HL-60/S4 (cell line): ENCODE measurements around the gene TMIGD2.
"Not testable (repeated sequence)": the region's sequence is repeated elsewhere in the genome, so short reads cannot be mapped to it uniquely, and the experiment has no call there.

ENCODE experiments used
- in situ Hi-C: fragments of 300-500 bp; cut with MboI; formaldehyde crosslinking; loops from 2 replicates; pipeline ENCODE4 v1.14.3; 2022; ENCODE audit warnings: low sequenced_read_pairs

The TMIGD2 gene

GRCh38 chr19:4298810-4299550 is 3.2 kb downstream of the TMIGD2 start:
- in situ Hi-C loops, result no loop called here

- in situ Hi-C loops, result no loop called here
Observed at GRCh38 chr19:4297901-4298809, 4.0 kb downstream of the TMIGD2 start.

- in situ Hi-C loops, result no loop called here
Observed at GRCh38 chr19:4295972-4296771, 6.0 kb downstream of the TMIGD2 start.

- in situ Hi-C loops, result no loop called here
Observed at GRCh38 chr19:4294389-4294788, 7.8 kb downstream of the TMIGD2 start.

GRCh38 chr19:4292515-4292914 is 9.7 kb downstream of the TMIGD2 start:
- in situ Hi-C loops, result no loop called here

GRCh38 chr19:4291184-4291732 is 10.9 kb downstream of the TMIGD2 start:
- in situ Hi-C loops, result no loop called here

GRCh38 chr19:4288091-4288777 is 14.0 kb downstream of the TMIGD2 start:
- in situ Hi-C loops, result no loop called here

GRCh38 chr19:4286141-4286540 is 16.0 kb downstream of the TMIGD2 start:
- in situ Hi-C loops, result not testable (repeated sequence)

- in situ Hi-C loops, result no loop called here
Observed at GRCh38 chr19:4284974-4285373, 17.2 kb downstream of the TMIGD2 start.

- in situ Hi-C loops, result no loop called here
Observed at GRCh38 chr19:4284176-4284958, 17.8 kb downstream of the TMIGD2 start.

- in situ Hi-C loops, result no loop called here
Observed at GRCh38 chr19:4279530-4280422, 22.4 kb downstream of the TMIGD2 start.

- in situ Hi-C loops, result no loop called here
Observed at GRCh38 chr19:4279267-4279529, 23.0 kb downstream of the TMIGD2 start.

GRCh38 chr19:4278419-4279266 is 23.5 kb downstream of the TMIGD2 start, which contains the start of gene SHD:
Gene SHD, plus strand, starts transcription at chr19:4279266. Its CDS starts 798 bp downstream, at chr19:4280064.
- in situ Hi-C loops, result no loop called here

- in situ Hi-C loops, result no loop called here
Observed at GRCh38 chr19:4278010-4278409, 24.2 kb downstream of the TMIGD2 start.

- in situ Hi-C loops, result no loop called here
Observed at GRCh38 chr19:4277191-4277696, 24.9 kb downstream of the TMIGD2 start.

GRCh38 chr19:4274321-4274686 is 27.9 kb downstream of the TMIGD2 start:
- in situ Hi-C loops, result not testable (repeated sequence)

- in situ Hi-C loops, result no loop called here
Observed at GRCh38 chr19:4272894-4273293, 29.3 kb downstream of the TMIGD2 start.
